T-helper 2 cell treated with Interferon-gamma antibody and Interleukin-4, amounts not matched to agents 5 μg/mL and 100 μg/mL, for 36 hours (primary cell): ENCODE data around the gene C3orf22.

Experiments used
- DNase-seq: peaks from one replicate; pipeline ENCODE4 v3.0.0; 2021; ENCODE audit warnings: low spot score
- H3K27ac Mint-ChIP-seq: one replicate; pipeline ENCODE4 v1.8.0; 2021; ENCODE audit warnings: mild to moderate bottlenecking, mixed read lengths
- H3K27me3 Mint-ChIP-seq: one replicate; pipeline ENCODE4 v1.8.0; 2021; ENCODE audit warnings: low read depth, mixed read lengths
- H3K36me3 Mint-ChIP-seq: one replicate; pipeline ENCODE4 v1.8.0; 2021; ENCODE audit warnings: low read depth, mixed read lengths
- H3K4me1 Mint-ChIP-seq: one replicate; pipeline ENCODE4 v1.8.0; 2021; ENCODE audit warnings: low read depth, mixed read lengths
- H3K4me3 Mint-ChIP-seq: one replicate; pipeline ENCODE4 v1.8.0; 2022; ENCODE audit warnings: mild to moderate bottlenecking, moderate library complexity, mixed read lengths
- H3K9me3 Mint-ChIP-seq: one replicate; pipeline ENCODE4 v1.8.0; 2021; ENCODE audit warnings: mixed read lengths

Gene C3orf22

DNA sequence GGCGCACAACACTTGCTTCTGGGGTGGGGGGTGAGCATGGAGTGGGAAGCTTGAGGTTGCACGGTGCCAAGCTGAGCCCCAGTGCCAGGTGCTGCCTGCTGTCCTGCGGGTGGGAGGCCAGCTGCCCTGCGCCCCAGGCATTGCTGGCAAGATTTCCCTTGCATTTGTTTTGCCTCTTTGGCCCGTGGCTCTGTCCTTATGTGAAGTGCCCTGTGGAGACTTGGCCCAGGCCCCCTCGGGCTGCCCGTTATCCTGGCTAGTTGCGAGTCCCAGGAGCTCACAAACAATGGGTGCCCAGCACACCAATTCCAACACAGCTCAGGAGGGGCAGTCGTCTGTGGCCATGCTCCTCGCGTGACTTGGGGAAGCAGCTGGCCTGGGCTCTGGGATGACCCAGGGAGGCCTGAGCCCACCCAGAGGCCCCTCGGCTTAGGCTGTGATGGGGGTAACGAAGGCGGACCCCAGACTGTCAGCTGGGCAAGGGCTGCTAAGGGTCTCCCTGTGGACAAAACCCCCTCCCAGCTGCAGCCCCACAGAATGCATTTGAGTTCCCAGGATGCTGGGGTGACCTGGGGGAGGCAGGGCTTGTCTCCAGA is 5.9 kb downstream of the C3orf22 start:
- no peak overlapping the region for H3K4me3 Mint-ChIP-seq
- no peak for DNase-seq
- no peaks in the 10 kb centered on the region for H3K4me1 Mint-ChIP-seq
- H3K9me3 Mint-ChIP-seq = no peaks in the 10 kb centered on the region
- H3K27me3 Mint-ChIP-seq = no peaks in the 10 kb centered on the region
- no peak overlapping the region for H3K27ac Mint-ChIP-seq
- H3K36me3 Mint-ChIP-seq = no peaks in the 10 kb centered on the region

DNA sequence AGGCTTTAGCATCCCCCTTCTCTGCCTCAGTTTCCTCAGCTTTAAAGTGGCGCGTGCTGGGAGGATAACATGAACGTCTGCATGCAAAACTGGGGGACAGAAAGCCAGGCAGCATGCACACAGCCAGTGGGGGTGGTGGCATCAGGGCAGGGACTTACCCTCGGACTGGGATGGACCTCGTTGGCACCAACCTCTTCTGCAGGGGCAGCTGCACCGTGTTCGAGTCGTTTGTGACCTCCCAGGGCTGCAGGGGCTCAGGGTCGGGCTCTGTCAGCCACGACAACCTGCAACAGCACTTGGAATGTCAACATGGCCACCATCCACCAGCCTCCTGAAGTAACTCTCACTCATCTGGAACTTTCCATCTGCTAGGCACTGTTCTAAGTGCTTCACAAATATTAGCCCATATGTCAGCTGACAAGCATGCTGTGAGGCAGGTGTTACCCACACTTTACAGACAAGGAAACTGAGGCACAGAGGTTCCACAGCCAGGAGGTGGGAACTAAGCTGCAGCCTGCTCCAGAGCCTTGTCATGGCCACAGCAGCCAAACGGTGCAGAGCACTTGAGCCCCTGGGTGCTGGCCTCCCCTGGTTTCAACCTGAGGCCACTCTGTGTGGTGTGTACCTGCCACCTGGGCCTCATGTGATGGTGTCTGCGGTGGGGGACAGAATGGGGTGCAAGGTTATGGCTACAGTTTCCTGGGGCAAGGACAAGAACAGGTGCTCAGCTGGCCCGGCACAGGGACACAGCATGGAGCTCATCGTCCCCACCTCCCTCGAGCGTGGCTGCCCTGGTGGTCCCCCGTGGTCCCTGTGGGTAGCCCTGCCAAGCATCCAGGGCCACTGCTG is 6.7 kb downstream of the C3orf22 start:
- no peak overlapping the region for H3K27ac Mint-ChIP-seq
- no peak overlapping the region for H3K4me3 Mint-ChIP-seq
- no peaks in the 10 kb centered on the region for H3K27me3 Mint-ChIP-seq
- no peak for DNase-seq
- no peaks in the 10 kb centered on the region for H3K9me3 Mint-ChIP-seq
- H3K4me1 Mint-ChIP-seq = no peaks in the 10 kb centered on the region
- H3K36me3 Mint-ChIP-seq = no peaks in the 10 kb centered on the region

DNA sequence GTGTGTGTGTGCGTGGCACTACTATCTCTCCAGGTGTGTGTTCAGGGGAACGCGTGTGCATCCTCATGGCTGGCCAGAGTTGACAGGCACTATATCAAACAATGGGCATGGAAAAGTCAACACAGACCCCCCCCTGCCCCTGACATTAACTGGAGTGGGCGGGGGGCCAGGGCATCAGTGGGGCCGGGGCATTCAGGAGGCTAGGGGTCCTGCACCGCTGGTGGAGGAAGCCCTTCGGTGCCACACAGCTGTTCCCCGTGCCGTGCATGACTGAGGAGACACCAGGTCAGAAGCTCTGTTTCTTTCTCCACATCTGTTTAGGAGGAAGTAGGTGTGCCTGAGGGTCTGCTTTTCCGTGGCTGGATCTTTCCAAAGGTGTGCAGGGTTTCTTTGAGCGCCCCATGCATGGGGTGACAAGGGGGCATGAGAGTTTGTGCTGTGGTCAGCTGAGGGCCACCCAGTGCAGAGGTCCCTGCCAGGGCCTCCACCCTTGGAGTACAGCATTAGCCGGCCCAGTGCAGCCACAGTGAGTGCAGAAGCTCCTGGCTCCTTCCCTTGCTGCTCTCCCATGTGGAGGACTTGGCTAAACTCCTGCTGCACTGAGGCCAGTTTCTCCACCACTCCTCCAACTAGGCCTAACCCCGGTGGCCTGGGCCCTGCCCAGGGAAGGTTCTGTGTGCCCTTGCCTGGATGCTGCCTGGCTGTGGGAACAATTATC is 7.5 kb downstream of the C3orf22 start:
- no peak for DNase-seq
- H3K4me3 Mint-ChIP-seq = no peak overlapping the region
- no peaks in the 10 kb centered on the region for H3K36me3 Mint-ChIP-seq

DNA sequence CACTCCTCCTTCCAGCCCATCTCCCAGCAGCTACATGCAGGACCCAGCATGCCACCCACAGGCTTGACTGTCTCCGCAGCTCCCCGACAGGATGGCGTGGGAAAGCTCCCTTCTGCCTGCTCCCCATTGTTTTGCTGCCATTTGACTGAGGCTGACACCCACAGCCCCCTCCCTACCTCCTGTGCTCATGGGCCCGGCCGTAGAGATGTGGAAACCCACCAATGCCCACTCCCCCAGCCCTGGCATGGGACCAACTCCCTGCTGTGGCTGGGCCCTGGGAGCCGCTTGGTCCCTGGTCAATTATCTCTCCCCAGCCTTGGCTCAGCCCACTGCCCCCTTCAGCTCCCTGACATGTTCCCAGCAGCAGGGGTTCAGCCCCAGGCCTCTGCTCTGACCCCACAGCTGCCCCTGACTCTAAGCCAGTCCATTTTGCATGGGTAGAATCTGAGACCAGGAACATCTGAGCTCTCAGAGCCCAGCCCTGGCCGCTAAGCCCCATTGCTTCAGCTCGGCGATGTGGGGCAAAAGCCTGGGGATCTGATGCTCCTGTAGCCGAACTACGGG is 8.2 kb downstream of the C3orf22 start:
- H3K36me3 Mint-ChIP-seq = no peaks in the 10 kb centered on the region
- H3K4me3 Mint-ChIP-seq = no peak overlapping the region
- DNase-seq = no peak
- H3K27me3 Mint-ChIP-seq = no peaks in the 10 kb centered on the region
- H3K27ac Mint-ChIP-seq = no peak overlapping the region
- H3K9me3 Mint-ChIP-seq = no peaks in the 10 kb centered on the region
- no peaks in the 10 kb centered on the region for H3K4me1 Mint-ChIP-seq

More for the DNA sequence above, 7.5 kb downstream of the C3orf22 start:
- Mint-ChIP-seq H3K27me3 (no peaks in the 10 kb centered on the region), H3K27ac (no peak overlapping the region), H3K4me1 (no peaks in the 10 kb centered on the region), H3K9me3 (no peaks in the 10 kb centered on the region)

DNA sequence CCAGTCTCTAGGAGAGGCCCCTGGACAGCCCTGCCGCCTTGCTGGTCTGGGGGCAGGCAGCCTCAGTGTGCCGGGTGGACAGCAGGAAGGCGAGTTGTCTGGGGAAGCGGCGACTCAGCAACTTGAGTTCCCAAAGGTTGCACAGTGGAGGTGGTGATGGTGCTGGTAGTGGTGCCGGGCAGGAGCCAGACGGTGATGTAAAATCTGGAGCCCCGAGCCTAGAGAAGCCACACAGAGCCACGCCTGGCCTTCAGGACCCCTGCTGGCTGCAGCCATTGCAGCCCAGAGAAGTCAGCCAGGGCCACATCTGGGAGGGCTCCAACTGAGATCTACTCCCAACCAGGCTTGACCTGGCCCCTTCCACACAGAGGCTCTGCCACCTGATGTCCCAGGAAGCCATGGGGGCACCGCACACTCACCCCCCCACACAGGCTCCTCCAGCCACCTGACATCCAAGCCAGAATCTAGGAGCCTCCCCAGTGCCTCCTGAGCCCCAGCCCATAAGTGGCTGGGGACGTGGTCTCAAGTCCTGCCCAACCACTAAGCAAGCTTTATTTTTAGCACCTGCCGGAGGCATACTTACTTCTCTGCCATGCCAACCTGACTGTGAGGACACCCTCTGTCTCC is 8.8 kb downstream of the C3orf22 start:
- Mint-ChIP-seq H3K4me1 (no peaks in the 10 kb centered on the region), H3K36me3 (no peaks in the 10 kb centered on the region), H3K9me3 (no peaks in the 10 kb centered on the region), H3K4me3 (no peak overlapping the region), H3K27me3 (no peaks in the 10 kb centered on the region), H3K27ac (no peak overlapping the region)
- no peak for DNase-seq

DNA sequence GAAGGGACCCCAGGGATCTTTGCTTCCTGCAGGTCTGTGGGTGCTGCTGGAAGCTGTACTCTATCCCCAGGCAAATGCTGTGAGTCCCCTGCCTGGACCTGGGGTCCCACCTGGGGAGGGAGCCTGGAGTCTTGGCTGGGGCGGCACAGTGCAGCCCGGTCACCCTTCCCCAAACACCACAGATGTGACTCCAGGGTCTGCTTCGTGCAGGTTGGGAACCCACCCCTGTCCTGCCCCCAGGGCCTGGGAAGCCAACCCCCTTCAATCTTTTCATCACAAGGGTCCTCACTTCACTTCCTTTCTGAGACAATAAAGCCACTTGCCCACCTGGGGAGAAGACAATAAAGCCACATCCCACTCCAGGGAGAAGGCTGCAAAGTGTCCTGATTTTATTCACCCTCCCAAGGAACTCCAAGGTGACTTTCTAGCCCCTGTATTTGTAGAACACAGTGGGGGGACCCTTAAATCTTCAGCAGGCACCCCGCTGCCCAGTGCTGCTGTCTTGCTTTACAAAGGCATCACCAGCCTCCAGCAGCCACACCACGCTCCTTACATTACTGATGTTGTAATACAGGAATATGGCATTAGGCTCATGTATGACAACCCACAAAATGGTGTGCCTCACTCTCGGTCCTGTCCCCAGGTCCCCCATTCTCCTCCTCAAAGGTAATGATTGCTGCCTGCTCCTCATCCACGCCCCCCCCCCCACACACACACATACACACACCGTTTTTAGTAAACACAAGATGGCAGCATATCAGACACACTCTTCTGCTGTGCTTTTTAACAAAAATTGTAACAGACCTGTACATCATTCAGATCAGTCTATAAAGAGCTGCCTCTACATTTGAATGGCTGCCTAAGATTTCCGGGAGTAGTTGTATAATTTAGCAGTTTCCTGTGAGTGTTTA is 9.9 kb downstream of the C3orf22 start:
- H3K4me1 Mint-ChIP-seq = no peaks in the 10 kb centered on the region
- no peaks in the 10 kb centered on the region for H3K36me3 Mint-ChIP-seq
- H3K9me3 Mint-ChIP-seq = no peaks in the 10 kb centered on the region
- no peaks in the 10 kb centered on the region for H3K27me3 Mint-ChIP-seq
- H3K27ac Mint-ChIP-seq = no peak overlapping the region
- no peak overlapping the region for H3K4me3 Mint-ChIP-seq
- DNase-seq = no peak

DNA sequence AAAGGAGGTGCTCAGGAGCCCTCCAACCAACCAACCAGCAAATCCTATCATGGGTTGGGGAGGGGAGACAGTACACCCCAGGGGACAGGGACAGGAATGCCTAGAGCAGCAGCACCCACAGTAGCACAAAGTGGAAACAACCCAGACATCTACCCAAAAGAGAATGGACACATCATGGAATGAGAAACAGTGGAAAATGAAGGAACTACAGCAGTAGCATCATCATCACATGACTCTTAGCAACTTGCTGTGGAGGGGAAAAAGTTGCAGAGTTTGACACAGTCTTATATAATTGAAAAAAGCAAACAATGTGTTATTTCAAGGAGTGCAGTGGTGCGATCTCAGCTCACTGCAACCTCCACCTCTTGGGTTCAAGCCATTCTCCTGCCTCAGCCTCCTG is 11.0 kb downstream of the C3orf22 start:
- no peaks in the 10 kb centered on the region for H3K36me3 Mint-ChIP-seq
- H3K4me3 Mint-ChIP-seq = no peak overlapping the region
- no peak overlapping the region for H3K27ac Mint-ChIP-seq
- DNase-seq = no peak
- no peaks in the 10 kb centered on the region for H3K27me3 Mint-ChIP-seq
- no peaks in the 10 kb centered on the region for H3K4me1 Mint-ChIP-seq
- no peaks in the 10 kb centered on the region for H3K9me3 Mint-ChIP-seq

DNA sequence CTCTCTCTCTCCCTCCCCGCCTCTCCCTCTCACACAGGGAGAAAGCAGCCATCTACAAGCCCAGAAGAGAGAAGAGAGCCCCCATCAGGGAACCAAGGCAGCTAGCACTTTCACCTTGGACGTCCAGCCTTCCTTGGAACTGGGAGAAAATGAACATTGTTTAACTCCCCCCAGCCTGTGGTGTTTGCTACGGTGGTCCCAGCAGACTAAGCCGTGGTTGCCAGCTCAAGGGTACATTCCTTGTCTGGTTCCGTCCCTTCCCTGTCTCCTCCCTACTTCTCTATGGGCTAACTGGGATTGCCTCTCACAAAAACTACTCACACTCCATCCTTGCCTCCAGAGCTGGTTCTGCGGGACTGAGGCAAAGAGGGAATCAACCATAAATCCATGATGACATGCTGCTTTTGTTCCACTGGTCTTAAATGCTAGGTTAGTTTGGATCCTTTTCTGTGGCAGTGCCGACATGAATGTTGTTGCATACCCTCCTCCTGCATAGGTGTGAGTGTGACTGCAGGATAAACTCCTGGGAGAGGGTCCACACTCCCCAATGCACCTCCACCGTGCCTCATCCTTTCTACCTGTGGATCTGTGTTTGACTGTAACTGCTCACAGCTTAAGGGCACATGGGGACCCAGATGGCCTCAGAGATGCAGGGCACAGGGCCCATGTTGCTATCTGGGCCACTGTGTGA is 12.0 kb downstream of the C3orf22 start:
- DNase-seq = no peak
- Mint-ChIP-seq H3K9me3 (no peaks in the 10 kb centered on the region), H3K27me3 (no peaks in the 10 kb centered on the region), H3K4me3 (no peak overlapping the region), H3K4me1 (no peaks in the 10 kb centered on the region), H3K27ac (no peak overlapping the region), H3K36me3 (no peaks in the 10 kb centered on the region)

DNA sequence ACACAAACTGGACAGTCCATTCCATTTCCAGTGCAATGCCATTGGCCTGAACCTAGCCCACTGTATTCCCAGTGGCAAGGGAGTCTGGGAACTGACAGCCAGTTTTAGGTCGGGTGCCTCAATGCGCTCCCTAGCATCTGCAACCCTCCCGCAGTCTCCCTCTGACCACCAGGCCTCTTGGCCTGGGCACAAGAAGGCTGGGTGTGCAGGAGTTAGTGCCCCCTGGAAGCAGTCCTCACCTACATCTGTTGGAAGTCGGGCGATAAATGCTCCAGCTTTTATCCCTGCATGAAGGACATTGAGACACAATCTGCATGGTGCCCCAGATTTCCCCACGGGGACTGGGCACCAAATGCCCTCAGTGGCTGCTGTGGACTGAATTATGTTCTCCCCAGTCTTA is 12.7 kb downstream of the C3orf22 start:
- Mint-ChIP-seq H3K9me3 (no peaks in the 10 kb centered on the region), H3K27ac (no peak overlapping the region), H3K4me1 (peaks cover under 1% of the 10 kb centered on the region), H3K36me3 (no peaks in the 10 kb centered on the region), H3K4me3 (no peak overlapping the region), H3K27me3 (no peaks in the 10 kb centered on the region)
- DNase-seq = no peak

DNA sequence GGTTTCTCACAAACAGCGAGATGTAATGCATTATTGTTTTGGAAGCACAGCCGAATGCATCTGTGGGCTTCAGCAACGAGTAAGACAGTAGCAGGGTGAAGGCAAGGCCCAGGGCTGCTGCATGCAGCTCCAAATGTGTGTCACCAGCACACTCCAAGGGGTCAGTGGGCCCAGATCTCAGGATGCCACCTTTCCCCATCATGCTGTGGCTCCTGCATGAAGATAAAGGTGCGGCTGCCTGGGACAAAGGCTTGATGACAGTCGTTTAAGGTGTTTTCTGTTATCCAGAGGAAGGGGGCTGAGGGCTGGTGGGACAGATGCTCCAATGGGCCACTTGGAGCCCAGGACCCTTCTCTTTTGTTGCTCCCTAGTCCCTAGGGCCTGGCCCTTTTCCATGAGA is 13.2 kb downstream of the C3orf22 start:
- no peaks in the 10 kb centered on the region for H3K9me3 Mint-ChIP-seq
- H3K36me3 Mint-ChIP-seq = no peaks in the 10 kb centered on the region
- DNase-seq = no peak
- H3K27ac Mint-ChIP-seq = no peak overlapping the region
- peaks cover 3% of the 10 kb centered on the region for H3K4me1 Mint-ChIP-seq
- no peak overlapping the region for H3K4me3 Mint-ChIP-seq
- H3K27me3 Mint-ChIP-seq = no peaks in the 10 kb centered on the region

DNA sequence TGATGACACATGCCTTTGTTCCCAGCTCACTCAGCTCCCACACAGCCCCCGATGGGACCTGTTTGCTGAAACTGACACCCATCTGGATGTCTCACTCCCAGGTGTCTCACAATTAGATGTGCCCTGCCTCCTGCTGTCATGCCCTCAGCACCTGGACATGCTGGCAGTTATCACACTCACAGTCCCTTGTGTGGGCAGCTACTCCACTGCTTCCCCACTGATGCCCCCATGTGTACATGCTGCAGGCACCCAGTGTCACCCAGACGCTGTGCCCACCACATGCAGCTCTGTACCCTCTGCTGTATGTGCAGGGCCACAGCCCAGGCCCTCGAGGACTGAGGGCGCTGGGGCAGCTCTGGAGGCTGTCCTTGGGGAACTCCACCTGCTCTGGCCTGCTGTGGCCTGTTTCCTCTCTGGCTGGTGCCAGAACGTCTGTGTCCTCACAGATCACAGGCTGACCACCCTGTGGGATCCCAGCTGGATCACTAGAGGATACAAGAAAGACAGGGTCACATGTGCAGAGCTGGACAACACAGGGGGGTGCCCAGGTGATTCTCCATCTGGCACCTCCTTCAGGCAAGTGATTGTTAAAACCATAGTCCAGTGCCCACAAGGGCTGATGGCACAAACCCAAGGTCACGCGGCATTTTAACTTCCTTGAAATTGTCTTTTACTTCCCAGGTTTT is 14.0 kb downstream of the C3orf22 start:
- no peaks in the 10 kb centered on the region for H3K9me3 Mint-ChIP-seq

DNA sequence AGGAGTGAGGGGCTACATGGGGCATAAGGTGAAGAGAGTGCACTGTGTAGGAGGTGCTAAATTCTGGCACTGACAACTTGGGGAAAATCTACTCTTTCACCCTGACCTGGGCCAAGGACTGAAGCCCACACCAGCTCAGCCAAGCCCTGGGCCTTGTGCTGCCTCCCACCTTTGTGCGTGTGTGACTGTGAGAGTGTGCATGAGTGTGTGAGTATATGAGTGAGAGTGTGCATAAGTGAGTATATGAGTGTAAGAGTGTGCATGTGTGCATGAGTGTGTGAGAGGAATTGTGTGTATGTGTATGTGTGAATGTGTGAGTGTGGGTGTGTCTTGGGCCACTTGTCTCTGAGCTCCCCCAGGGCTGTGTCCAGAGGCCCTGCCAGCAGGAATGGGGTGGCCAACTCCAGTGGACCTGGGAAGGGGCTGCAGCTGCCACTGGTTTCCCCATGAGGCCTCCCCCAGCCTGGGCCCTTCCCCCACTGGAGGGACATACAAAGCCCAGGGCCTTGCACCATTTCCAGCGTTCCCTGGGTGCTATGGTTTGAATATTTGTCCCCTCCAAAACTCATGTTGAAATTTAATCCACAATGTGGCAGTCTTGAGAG is 15.2 kb downstream of the C3orf22 start:
- H3K4me3 Mint-ChIP-seq = no peak overlapping the region
- H3K36me3 Mint-ChIP-seq = no peaks in the 10 kb centered on the region
- H3K9me3 Mint-ChIP-seq = no peaks in the 10 kb centered on the region
- peaks cover 4% of the 10 kb centered on the region for H3K4me1 Mint-ChIP-seq
- no peak for DNase-seq
- no peaks in the 10 kb centered on the region for H3K27me3 Mint-ChIP-seq
- H3K27ac Mint-ChIP-seq = no peak overlapping the region

More for the DNA sequence above, 14.0 kb downstream of the C3orf22 start:
- no peak for DNase-seq
- Mint-ChIP-seq H3K27ac (no peak overlapping the region), H3K4me1 (peaks cover 4% of the 10 kb centered on the region), H3K4me3 (no peak overlapping the region), H3K36me3 (no peaks in the 10 kb centered on the region), H3K27me3 (no peaks in the 10 kb centered on the region)
